ENCODE results near the gene RBMS3. TPM values are rescaled to one million over a fixed set of nuclear protein-coding genes. Genes with fewer than 3 reads are reported as not detected.

The RBMS3 gene
- total and polyA plus RNA-seq, 2 of the 8 experiments (the other 6 are each of a cell fraction or from before 2014, with no cell fraction given) = 3.7 to 6.9 TPM

GRCh38 chr3:29789686-29790085 lies 508.8 kb downstream of the RBMS3 start:
- Histone ChIP-seq H4K5ac (ENCODE audit: insufficient read length, low read depth, low read length) (no peak overlapping the region), H3K36me3 (ENCODE audit: control insufficient read depth in 2 of 4, insufficient read depth in 4 of 4, low read length in 3 of 4) (no peaks in the 10 kb centered on the region), H3K4me3 (ENCODE audit: extremely low read depth in 1 of 4, insufficient read depth in 2 of 4, low read depth in 3 of 4, low read length in 4 of 4) (no peak overlapping the region), H2BK20ac (ENCODE audit: low read length) (no peak overlapping the region), H3K23me2 (ENCODE audit: low read depth, low read length) (no peaks in the 10 kb centered on the region), H3K9ac (replicated peaks in 1 of 4; ENCODE audit: extremely low read depth in 1 of 4, low read depth in 3 of 4, low read length in 3 of 4) (no peak overlapping the region), H3K14ac (ENCODE audit: insufficient read length) (no peak overlapping the region), H4K20me1 (replicated peaks in 1 of 2; ENCODE audit: control insufficient read depth in 1 of 2, insufficient read depth in 2 of 2, low read length in 2 of 2) (no peaks in the 10 kb centered on the region), H3K56ac (replicated peaks; ENCODE audit: insufficient read length, low read depth, low read length) (no peak overlapping the region), H2BK15ac (ENCODE audit: low read length) (no peak overlapping the region), H2AFZ (ENCODE audit: low read length) (no peak overlapping the region), H3K4me2 (ENCODE audit: insufficient read depth in 1 of 2, low read depth in 2 of 2, low read length in 2 of 2) (no peak overlapping the region), H4K8ac (ENCODE audit: extremely low read depth, insufficient read depth, low read length) (no peak overlapping the region), H3K27ac (ENCODE audit: low read depth, low read length) (no peak overlapping the region), H3K4ac (replicated peaks; ENCODE audit: insufficient read length, low read depth, low read length) (no peak overlapping the region), H3K23ac (ENCODE audit: insufficient read length) (no peak overlapping the region), H3K18ac (ENCODE audit: extremely low read depth, low read length) (no peak overlapping the region), H2AK5ac (ENCODE audit: low read depth, low read length) (no peak overlapping the region), H3K27me3 (replicated peaks in 1 of 4; ENCODE audit: control insufficient read depth in 3 of 4, extremely low read depth in 1 of 4, insufficient read depth in 3 of 4, low read length in 3 of 4) (no peaks in the 10 kb centered on the region), H2BK120ac (replicated peaks; ENCODE audit: low read depth, low read length) (no peak overlapping the region), H3K9me3 (ENCODE audit: insufficient read depth in 2 of 2, low read depth in 1 of 2, low read length in 1 of 2) (no peaks in the 10 kb centered on the region), H3K79me1 (ENCODE audit: low read depth, low read length) (no peaks in the 10 kb centered on the region), H4K91ac (replicated peaks; ENCODE audit: insufficient read length, low read length) (no peak overlapping the region), H2BK12ac (ENCODE audit: low read depth, low read length) (no peak overlapping the region), H2BK5ac (ENCODE audit: low read depth, low read length) (no peak overlapping the region), H3K79me2 (ENCODE audit: control insufficient read depth in 1 of 2, insufficient read depth in 2 of 2, low read length in 2 of 2) (no peaks in the 10 kb centered on the region), H3K4me1 (replicated peaks in 1 of 4; ENCODE audit: control insufficient read depth in 3 of 4, insufficient read depth in 4 of 4, low read length in 3 of 4) (peaks cover 0 to 2% (median 0%) of the 10 kb centered on the region in 4 experiments; a peak in 1 of 7 replicates)
- FAIRE-seq (no peak), DNase-seq (ENCODE audit: low read depth in 1 of 2, low spot score in 2 of 2) (no peak)
- WGBS, 2 experiments (ENCODE audit: extremely low coverage in 1 of 2, insufficient coverage in 1 of 2, insufficient read length in 1 of 2, insufficient replicate concordance in 2 of 2, low coverage in 1 of 2, low lambda C conversion rate in 2 of 2, missing lambda C conversion rate in 1 of 2) = 83% methylated on average over 1 of the region's 1 CpG; no CpG with 5 or more reads in 1 of the 2 experiments
- ChIA-PET CTCF (ENCODE audit: partially characterized antibody) (no interaction called here), POLR2A (ENCODE audit: partially characterized antibody) (no interaction called here)
- TF ChIP-seq CBX5 (IDR thresholded peaks at IDR 0.05; ENCODE audit: low read depth, low read length) (no peak), YY1 (IDR thresholded peaks at IDR 0.05; ENCODE audit: low read depth, low read length) (peak; percentile 51; the same call in 1 of the 2 replicates)
